ENCODE data around the gene SLX4IP. TPM values are rescaled to one million over a fixed set of nuclear protein-coding genes. Genes with fewer than 3 reads are reported as not detected.

Gene SLX4IP
- total RNA-seq, 3 donors from 2014 or later: 3.8 to 4.7 (median 4.6) TPM

DNA sequence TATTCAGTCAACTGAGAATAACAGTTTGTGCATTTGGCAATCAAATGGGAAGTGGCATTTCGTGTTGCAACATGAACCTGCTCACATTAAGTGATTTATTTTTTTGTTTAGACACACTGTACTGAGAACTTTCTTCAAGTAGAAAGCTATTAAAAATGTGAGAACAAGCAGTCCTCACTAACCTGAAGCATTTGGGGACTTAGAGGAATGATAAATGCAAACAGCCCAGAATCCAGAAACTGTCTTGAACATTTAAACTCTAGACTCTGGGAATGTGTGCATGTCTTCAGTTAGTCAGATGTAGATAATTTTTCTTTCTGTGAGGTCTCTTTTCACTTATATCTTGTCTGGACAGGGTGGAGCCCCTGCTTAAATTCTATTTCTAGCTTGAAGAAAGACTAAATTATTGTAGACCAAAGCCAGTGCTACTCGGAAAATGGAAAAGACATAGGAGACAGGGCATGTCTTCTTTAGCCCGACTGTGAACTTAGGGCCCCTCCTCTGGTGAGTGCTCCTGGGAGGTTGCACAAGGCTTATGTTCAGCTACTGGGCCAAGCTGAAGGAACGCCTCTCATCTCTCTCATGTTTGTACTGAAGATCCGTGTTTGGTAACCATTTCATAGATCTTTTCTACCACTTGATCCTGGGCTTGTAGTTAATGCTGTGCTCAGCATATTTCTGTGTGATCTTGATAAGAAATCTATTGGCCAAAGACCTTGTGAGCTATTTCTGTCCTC lies 70.1 kb downstream of the SLX4IP start:
- Mint-ChIP-seq H3K36me3 (ENCODE audit: insufficient read depth) (peaks cover 3% of the 10 kb centered on the region), H3K4me1 (ENCODE audit: low read depth) (peaks cover 32% of the 10 kb centered on the region), H3K27me3 (ENCODE audit: low read depth) (no peaks in the 10 kb centered on the region), H3K4me3 (no peak overlapping the region), H3K9me3 (no peaks in the 10 kb centered on the region)
- ATAC-seq (no peak), DNase-seq (no peak)

DNA sequence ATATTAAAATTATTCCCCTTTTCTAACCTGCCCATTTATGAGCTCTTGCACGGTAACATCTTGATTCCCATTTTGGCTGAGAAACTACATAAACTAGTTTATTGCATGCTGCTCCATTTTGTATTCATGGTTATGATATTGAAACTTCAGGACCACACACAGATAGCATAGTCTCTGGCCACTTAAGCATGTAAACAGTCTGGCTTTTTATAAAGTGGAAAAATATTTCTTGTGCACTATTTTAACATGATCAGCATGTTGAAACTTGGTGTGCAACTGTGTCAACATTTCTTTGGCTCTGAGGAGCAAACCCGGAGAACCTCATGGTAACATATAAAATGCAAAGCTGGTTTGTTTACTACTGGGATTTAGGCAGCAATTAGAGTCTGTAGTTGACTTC lies 70.7 kb downstream of the SLX4IP start:
- H3K4me1 Mint-ChIP-seq (ENCODE audit: low read depth): peaks cover 30% of the 10 kb centered on the region
- H3K4me3 Mint-ChIP-seq: no peak overlapping the region
- ATAC-seq: no peak
- no peaks in the 10 kb centered on the region for H3K27me3 Mint-ChIP-seq (ENCODE audit: low read depth)
- H3K36me3 Mint-ChIP-seq (ENCODE audit: insufficient read depth): peaks cover 3% of the 10 kb centered on the region
- no peaks in the 10 kb centered on the region for H3K9me3 Mint-ChIP-seq
- no peak for DNase-seq

DNA sequence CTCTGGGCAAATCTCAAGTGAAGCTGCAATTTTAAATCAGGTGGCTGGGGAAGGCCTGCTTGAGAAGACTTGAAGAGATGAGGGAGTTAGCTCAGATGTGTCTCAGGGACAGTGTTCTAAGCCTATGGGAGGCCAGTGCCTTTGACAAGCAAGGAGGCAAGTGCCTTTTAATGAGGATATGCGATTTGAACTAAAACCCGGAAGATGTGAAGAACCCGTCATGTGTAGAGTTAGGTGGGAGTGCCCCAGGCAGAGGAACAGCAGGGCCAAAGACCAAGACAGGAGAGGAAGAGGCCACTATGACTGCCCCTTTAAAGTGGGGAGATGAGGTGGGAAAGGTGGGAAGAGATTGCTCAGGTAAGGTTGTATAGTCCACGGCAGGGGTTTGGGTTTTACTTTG lies 71.9 kb downstream of the SLX4IP start:
- Mint-ChIP-seq H3K27me3 (ENCODE audit: low read depth) (no peaks in the 10 kb centered on the region), H3K4me3 (no peak overlapping the region), H3K4me1 (ENCODE audit: low read depth) (peaks cover 29% of the 10 kb centered on the region), H3K9me3 (no peaks in the 10 kb centered on the region), H3K36me3 (ENCODE audit: insufficient read depth) (peaks cover 9% of the 10 kb centered on the region)
- DNase-seq (no peak), ATAC-seq (no peak)

DNA sequence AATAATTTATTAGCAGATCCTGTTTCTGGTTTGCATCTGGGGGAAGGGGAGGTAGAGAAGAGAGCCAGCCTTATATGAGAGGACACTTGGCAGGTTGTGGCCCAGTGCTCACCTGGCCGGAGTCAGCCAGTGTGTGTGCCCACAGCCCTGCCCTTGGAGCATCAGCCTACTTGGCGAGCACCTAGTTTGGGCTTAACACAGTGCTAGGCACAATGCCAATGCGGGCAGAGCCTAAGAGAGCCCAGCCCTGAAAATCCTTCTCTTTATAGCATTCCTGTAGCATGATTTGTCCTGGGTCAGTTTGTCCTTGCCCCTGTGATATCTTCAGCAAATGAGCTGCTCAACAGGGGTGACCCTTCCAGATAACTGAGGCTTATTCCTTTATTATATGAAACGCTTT lies 73.0 kb downstream of the SLX4IP start:
- DNase-seq (no peak), ATAC-seq (no peak)
- Mint-ChIP-seq H3K36me3 (ENCODE audit: insufficient read depth) (peaks cover 9% of the 10 kb centered on the region), H3K4me3 (no peak overlapping the region), H3K4me1 (ENCODE audit: low read depth) (peaks cover 20% of the 10 kb centered on the region), H3K9me3 (no peaks in the 10 kb centered on the region), H3K27me3 (ENCODE audit: low read depth) (no peaks in the 10 kb centered on the region)

DNA sequence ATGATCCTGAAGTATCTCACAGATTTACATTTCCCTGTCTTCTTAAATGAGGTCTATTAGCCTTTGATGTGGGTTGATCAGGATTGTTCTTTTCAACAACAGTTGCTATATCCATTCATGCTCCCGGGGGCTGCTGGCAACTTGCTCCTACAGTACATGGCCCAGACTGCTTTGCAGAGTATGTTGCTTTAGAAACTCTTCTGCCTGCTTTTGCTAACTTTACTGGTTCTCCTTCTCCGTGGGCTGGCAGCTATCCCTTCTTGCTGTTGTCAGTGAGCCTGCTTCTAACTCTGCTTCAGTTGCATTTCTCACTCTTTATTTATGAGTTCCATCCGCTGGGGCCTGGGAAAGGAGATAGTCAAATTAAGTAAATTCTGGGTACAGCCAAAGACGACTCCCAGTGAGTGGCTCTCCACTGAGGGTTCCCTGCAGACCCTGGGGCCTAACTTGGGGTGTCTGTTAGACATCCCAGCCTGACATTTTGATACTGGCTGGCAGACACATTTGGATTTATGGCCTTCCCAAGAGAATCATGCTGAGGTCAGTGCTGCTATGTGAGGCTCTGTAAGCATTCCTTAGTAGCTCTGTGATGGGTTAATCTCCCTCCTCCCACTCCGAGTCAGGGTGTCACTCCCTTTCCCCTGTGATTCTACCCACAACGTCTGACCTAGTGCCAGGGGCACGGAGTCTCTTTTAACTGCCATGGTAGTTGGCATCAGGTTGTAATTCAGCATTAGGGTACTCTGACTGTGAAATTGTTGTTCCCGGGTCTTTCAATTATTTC lies 73.6 kb downstream of the SLX4IP start:
- DNase-seq: no peak
- no peak for ATAC-seq
- peaks cover 8% of the 10 kb centered on the region for H3K36me3 Mint-ChIP-seq (ENCODE audit: insufficient read depth)
- H3K4me1 Mint-ChIP-seq (ENCODE audit: low read depth): peaks cover 21% of the 10 kb centered on the region
- H3K27me3 Mint-ChIP-seq (ENCODE audit: low read depth): no peaks in the 10 kb centered on the region
- H3K9me3 Mint-ChIP-seq: no peaks in the 10 kb centered on the region
- no peak overlapping the region for H3K4me3 Mint-ChIP-seq

DNA sequence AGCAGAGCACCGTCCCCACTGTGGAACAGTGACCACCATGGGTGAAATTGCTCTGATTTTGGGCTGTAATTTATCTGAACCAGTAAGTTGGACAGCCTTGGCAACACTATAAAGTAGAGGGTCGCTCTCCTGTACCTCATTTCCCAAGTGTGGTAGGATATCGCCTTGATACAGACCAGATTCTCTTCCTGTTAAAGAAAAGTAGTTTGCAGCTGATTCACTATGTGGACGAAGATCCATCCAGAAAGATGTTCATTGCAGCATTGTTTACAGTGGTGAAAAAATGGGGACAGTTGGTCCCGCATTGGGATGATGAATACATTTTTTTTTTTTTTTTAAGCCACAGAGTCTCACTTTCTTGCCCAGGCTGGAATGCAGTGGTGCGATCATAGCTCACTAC lies 74.3 kb downstream of the SLX4IP start:
- H3K36me3 Mint-ChIP-seq (ENCODE audit: insufficient read depth): peaks cover 7% of the 10 kb centered on the region
- H3K4me3 Mint-ChIP-seq: no peak overlapping the region
- ATAC-seq: no peak
- no peak for DNase-seq
- no peaks in the 10 kb centered on the region for H3K27me3 Mint-ChIP-seq (ENCODE audit: low read depth)
- peaks cover 22% of the 10 kb centered on the region for H3K4me1 Mint-ChIP-seq (ENCODE audit: low read depth)
- no peaks in the 10 kb centered on the region for H3K9me3 Mint-ChIP-seq

DNA sequence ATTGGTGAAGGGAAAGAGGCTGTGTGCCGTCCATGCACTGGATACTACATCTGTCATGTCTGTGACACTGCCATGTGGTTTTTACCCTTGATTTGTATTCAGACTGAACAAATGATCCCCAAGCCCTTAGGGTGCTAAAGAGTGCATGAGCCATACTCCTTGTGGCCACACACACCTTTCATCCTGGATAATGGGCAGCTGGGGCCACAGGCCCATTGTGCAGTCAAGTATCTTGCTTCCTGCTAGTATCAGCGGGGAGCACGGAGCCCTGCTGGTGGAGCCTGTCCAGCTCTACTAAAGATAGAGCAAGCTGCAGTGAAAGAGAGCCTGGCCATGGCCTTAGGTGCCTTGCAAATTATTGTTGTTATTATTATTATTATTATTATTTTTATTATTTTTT lies 75.1 kb downstream of the SLX4IP start:
- Mint-ChIP-seq H3K36me3 (ENCODE audit: insufficient read depth) (peaks cover 10% of the 10 kb centered on the region), H3K9me3 (no peaks in the 10 kb centered on the region), H3K4me1 (ENCODE audit: low read depth) (peaks cover 24% of the 10 kb centered on the region), H3K4me3 (no peak overlapping the region), H3K27me3 (ENCODE audit: low read depth) (no peaks in the 10 kb centered on the region)
- DNase-seq (no peak), ATAC-seq (no peak)

DNA sequence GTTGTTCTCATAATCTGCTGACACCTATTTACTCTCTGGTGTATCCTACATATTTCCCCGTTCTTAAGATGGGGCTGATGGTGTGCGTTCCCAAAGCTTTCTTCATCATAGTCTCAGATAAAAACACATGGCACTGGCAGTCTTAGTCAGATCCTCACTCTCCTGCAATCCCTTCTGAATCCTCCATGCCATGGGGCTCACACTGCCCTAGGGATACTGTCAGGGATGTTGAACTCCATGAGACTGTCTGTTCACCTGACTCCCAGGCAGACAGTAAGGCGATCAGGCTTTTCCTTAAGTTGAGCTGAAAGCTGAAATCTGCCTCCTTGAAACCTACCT lies 76.0 kb downstream of the SLX4IP start:
- Mint-ChIP-seq H3K4me3 (peak overlapping the region; percentile 32), H3K9me3 (no peaks in the 10 kb centered on the region), H3K4me1 (ENCODE audit: low read depth) (peaks cover 24% of the 10 kb centered on the region), H3K27me3 (ENCODE audit: low read depth) (no peaks in the 10 kb centered on the region), H3K36me3 (ENCODE audit: insufficient read depth) (peaks cover 10% of the 10 kb centered on the region)
- ATAC-seq (peak; percentile 12 to 13), DNase-seq (no peak)

DNA sequence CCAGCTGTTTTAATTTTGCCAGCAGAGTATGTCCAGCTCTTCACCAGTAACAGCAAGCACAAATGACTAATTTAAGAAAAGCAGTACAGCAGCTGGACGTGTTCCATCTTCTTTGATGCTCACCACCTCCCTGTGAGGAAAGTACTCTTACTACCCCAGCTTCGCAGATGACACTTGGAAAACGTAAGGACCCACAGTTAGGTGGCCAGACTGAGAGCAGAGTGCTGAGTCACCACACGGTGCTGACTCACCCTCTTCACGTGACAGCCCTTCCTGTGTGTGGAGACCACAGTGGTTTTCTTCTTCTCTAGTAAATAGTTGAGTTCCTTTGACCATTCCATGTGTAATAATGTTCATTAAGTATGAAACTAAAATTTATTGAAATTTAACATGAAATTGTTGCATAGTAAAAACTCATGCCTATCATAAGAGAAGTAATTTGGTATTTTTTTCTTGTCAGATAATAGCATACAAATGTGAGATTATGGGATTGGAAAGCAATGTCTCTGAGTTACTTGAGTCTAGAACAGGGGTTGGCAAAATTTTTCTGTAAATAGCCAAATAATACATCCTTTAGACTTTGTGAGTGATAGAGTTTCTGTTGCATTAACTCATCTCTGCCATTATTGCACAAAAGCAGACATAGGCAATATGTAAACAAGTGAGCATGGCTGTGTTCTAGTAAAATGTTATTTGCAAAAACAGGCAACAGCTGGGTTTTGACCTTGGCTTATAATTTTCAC lies 76.6 kb downstream of the SLX4IP start:
- ATAC-seq: peak; percentile 95 to 97
- Mint-ChIP-seq H3K9me3 (no peaks in the 10 kb centered on the region), H3K27me3 (ENCODE audit: low read depth) (no peaks in the 10 kb centered on the region), H3K4me1 (ENCODE audit: low read depth) (peaks cover 23% of the 10 kb centered on the region), H3K36me3 (ENCODE audit: insufficient read depth) (peaks cover 10% of the 10 kb centered on the region), H3K4me3 (peak overlapping the region; percentile 32)
- DNase-seq: peak; percentile 54

DNA sequence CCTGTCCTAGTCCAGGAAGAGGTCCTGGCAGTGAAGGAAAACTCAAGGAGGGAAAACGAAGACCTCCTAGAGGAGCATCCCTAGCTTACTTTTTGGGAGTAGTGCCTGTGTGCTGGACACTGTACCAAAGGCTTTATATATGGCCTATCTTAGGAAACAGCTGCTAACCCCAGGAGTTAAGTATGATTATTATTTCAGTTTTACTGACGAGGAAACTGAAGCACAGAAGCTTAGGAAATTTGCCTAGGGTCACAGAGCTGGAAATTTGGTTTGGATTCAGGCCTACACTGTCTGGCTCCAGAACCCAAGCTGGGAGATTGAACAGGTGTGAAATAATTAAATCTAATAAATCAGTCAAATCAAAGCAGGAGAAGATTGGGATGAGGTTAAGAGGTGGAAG lies 78.0 kb downstream of the SLX4IP start:
- Mint-ChIP-seq H3K9me3 (no peaks in the 10 kb centered on the region), H3K36me3 (ENCODE audit: insufficient read depth) (peaks cover 10% of the 10 kb centered on the region), H3K27me3 (ENCODE audit: low read depth) (no peaks in the 10 kb centered on the region), H3K4me3 (no peak overlapping the region), H3K4me1 (ENCODE audit: low read depth) (peaks cover 20% of the 10 kb centered on the region)
- no peak for DNase-seq
- ATAC-seq: no peak

DNA sequence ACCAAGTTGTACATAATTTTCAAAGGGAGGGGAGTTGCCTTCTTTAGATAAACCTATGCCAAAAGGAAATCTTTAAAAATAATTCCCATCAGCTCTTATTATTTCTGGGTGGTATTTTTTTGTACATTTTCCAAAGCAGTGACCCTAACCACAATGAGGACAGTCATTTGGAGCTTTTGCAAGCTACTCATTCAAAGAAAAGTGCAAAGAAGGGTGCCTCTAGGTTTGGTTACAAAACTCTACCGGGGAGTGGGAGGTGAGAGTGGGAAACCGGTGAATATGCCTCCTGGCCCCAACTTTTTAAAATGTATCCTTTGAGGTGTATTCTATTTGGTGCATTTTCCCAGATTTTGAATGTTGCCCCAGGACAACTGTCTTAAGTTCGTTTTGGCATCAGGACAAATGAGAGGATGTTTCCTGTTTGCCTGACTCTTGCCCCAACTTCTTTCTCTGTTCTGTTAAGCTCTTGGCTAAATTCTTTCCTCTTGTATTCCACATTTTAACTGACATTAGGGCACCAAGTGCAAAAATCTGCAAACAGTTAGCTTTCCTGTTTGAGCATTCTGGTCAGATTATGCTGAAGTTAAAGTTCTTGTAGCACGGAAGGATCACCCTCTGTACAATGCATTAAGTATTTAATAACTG lies 78.9 kb downstream of the SLX4IP start:
- Mint-ChIP-seq H3K4me3 (no peak overlapping the region), H3K36me3 (ENCODE audit: insufficient read depth) (peaks cover 10% of the 10 kb centered on the region), H3K27me3 (ENCODE audit: low read depth) (no peaks in the 10 kb centered on the region), H3K4me1 (ENCODE audit: low read depth) (peaks cover 21% of the 10 kb centered on the region), H3K9me3 (no peaks in the 10 kb centered on the region)
- DNase-seq (no peak), ATAC-seq (no peak)

DNA sequence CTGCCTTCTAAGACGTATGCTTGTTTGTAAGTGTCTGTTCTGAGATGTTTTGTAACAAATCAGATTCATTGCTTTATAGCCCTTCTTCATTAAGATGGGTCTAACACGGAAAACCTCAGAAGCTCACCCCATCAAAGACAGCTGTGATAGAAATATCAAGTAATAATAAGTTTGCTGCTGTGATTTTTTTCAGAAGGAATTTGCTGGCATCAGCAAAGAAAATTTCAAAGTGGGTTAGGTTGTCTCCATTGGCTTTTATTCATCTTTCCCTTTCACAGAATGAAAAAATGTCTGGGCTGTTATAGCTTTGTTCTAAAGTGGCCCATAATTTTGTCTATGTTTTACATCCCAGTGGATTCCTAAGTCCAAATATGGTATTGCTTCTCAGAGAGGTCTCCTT lies 81.4 kb downstream of the SLX4IP start:
- peaks cover 8% of the 10 kb centered on the region for H3K36me3 Mint-ChIP-seq (ENCODE audit: insufficient read depth)
- H3K4me1 Mint-ChIP-seq (ENCODE audit: low read depth): peaks cover 36% of the 10 kb centered on the region
- ATAC-seq (no peak), DNase-seq (no peak)
- no peaks in the 10 kb centered on the region for H3K27me3 Mint-ChIP-seq (ENCODE audit: low read depth)
- no peaks in the 10 kb centered on the region for H3K9me3 Mint-ChIP-seq
- H3K4me3 Mint-ChIP-seq: no peak overlapping the region

DNA sequence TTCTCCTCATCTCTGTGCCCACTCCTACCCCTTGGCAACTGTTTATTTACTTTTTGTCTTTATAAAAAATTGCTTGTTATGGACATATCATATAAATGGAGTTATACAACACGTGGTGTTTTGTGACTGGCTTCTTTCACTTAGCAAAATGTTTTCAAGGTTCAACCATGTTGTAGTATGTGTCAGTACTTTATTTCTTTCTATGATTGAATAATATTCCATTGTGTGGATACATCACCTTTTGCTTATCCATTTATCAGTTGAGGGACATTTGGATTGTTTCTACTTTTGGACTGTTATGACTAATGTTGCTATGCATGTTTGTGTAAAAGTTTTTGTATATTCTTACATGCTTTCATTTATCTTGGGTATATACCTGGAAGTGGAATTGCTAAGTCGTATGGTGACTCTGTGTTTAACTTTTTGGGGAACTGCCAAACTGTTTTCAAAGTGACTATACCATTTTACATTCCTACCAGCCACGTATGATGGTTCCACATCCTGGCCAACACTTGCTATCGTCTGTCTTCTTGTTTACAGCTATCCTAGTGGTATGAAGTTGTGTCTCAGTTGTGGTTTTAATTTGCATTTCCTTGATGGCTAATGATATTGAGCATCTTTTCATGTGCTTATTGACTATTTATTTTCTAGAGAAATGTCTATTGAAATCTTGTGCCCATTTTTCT lies 84.4 kb downstream of the SLX4IP start:
- H3K27me3 Mint-ChIP-seq (ENCODE audit: low read depth): no peaks in the 10 kb centered on the region
- no peaks in the 10 kb centered on the region for H3K9me3 Mint-ChIP-seq
- H3K36me3 Mint-ChIP-seq (ENCODE audit: insufficient read depth): peaks cover 8% of the 10 kb centered on the region
- H3K4me1 Mint-ChIP-seq (ENCODE audit: low read depth): peaks cover 28% of the 10 kb centered on the region
- ATAC-seq: peak; percentile 41 to 43
- no peak overlapping the region for H3K4me3 Mint-ChIP-seq
- no peak for DNase-seq

DNA sequence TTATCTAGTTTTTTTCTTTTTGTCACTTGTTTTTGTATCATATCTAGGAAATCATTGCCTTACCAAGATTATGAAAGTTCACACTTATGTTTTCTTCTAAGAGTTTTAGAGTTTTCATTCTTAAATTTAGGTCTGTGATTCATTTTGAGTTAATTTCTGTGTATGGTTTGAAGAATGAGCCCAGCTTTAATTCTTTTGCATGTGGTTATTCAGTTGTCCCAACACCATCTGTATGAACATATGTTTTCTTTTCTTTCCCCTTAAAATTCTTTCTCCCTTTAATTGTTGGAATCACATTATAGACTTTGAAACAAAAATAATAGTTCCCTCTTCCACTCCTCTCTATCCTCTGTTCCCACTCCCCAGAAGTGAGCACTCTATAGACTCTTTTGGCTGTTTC lies 85.4 kb downstream of the SLX4IP start:
- H3K4me3 Mint-ChIP-seq: no peak overlapping the region
- no peak for DNase-seq
- peaks cover 26% of the 10 kb centered on the region for H3K4me1 Mint-ChIP-seq (ENCODE audit: low read depth)
- H3K27me3 Mint-ChIP-seq (ENCODE audit: low read depth): no peaks in the 10 kb centered on the region
- peaks cover 5% of the 10 kb centered on the region for H3K36me3 Mint-ChIP-seq (ENCODE audit: insufficient read depth)
- H3K9me3 Mint-ChIP-seq: no peaks in the 10 kb centered on the region
- no peak for ATAC-seq

All from activated T-cell treated with anti-CD3 and anti-CD28 coated beads, Interleukin-2, amount 50 U/mL, for 4 hours (primary cell).